Tibial artery (tissue), 4 donors: ENCODE measurements around the gene ABCF3.

Source experiments
- DNase-seq, 2 donors: peaks; one replicate each; pipeline ENCODE4 v3.0.0-alpha.2; 2019
- H3K27ac ChIP-seq, 2 donors: fragments of 200-600 bp; sonication (generic) in 1 of 2; 1 replicate in 1 of 2; 2 replicates in 1 of 2; pipeline ENCODE4 v1.5.1; 2018 to 2019; ENCODE audit warnings: mild to moderate bottlenecking in 1 of 2
- H3K27me3 ChIP-seq, 2 donors: fragments of 200-600 bp; sonication (generic) in 1 of 2; one replicate each; pipeline versions ENCODE4 v1.5.1 to v1.6.0; 2016 to 2019
- H3K36me3 ChIP-seq, 3 donors: fragments of 200-600 bp; sonication (generic) in 2 of 3; one replicate each; pipeline ENCODE4 v1.5.1; 2016 to 2019; ENCODE audit warnings: mild to moderate bottlenecking in 2 of 3
- H3K4me1 ChIP-seq, 4 donors: fragments of 200-600 bp; sonication (generic) in 2 of 4; 1 replicate in 3 of 4; 2 replicates in 1 of 4; pipeline ENCODE4 v1.5.1; 2016 to 2019
- H3K4me3 ChIP-seq, 2 donors: fragments of 200-600 bp; sonication (generic) in 1 of 2; 1 replicate in 1 of 2; 2 replicates in 1 of 2; pipeline ENCODE4 v1.5.1; 2018 to 2019; ENCODE audit warnings: mild to moderate bottlenecking in 2 of 2
- H3K9me3 ChIP-seq, 3 donors: fragments of 200-600 bp; sonication (generic) in 1 of 3; one replicate each; pipeline ENCODE4 v1.5.1; 2016 to 2019
- intact Hi-C: fragments of 100-400 bp; cut with DNase I; formaldehyde crosslinking; loops from one replicate; pipeline ENCODE4 v1.15.0; 2023; ENCODE audit warnings: low total_unique reads
- TF ChIP-seq, protein P1 (sequence below), 2 experiments: fragments of 200-600 bp in 1 of 2; fragments of 450-650 bp in 1 of 2; IDR thresholded peaks; one replicate each; pipeline ENCODE4 v1.5.1; 2017 to 2019; ENCODE audit warnings: antibody characterized with exemption in 2 of 2, mild to moderate bottlenecking in 1 of 2, moderate library complexity in 1 of 2

ABCF3 gene

GRCh38 chr3:184234671-184235380 lies 48.8 kb downstream of the ABCF3 start:
- Histone ChIP-seq H3K9me3 (no peaks in the 10 kb centered on the region), H3K27ac (no peak overlapping the region), H3K4me1 (peaks cover 0 to 13% (median 11%) of the 10 kb centered on the region in 4 donors), H3K36me3 (no peaks in the 10 kb centered on the region), H3K27me3 (peaks cover 3 to 62% of the 10 kb centered on the region in 2 donors), H3K4me3 (no peak overlapping the region)
- TF ChIP-seq, protein P1, sequence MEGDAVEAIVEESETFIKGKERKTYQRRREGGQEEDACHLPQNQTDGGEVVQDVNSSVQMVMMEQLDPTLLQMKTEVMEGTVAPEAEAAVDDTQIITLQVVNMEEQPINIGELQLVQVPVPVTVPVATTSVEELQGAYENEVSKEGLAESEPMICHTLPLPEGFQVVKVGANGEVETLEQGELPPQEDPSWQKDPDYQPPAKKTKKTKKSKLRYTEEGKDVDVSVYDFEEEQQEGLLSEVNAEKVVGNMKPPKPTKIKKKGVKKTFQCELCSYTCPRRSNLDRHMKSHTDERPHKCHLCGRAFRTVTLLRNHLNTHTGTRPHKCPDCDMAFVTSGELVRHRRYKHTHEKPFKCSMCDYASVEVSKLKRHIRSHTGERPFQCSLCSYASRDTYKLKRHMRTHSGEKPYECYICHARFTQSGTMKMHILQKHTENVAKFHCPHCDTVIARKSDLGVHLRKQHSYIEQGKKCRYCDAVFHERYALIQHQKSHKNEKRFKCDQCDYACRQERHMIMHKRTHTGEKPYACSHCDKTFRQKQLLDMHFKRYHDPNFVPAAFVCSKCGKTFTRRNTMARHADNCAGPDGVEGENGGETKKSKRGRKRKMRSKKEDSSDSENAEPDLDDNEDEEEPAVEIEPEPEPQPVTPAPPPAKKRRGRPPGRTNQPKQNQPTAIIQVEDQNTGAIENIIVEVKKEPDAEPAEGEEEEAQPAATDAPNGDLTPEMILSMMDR (IDR thresholded peaks at IDR 0.05), result no peak
- no peak for DNase-seq
- intact Hi-C loops, result no loop called here

DNA sequence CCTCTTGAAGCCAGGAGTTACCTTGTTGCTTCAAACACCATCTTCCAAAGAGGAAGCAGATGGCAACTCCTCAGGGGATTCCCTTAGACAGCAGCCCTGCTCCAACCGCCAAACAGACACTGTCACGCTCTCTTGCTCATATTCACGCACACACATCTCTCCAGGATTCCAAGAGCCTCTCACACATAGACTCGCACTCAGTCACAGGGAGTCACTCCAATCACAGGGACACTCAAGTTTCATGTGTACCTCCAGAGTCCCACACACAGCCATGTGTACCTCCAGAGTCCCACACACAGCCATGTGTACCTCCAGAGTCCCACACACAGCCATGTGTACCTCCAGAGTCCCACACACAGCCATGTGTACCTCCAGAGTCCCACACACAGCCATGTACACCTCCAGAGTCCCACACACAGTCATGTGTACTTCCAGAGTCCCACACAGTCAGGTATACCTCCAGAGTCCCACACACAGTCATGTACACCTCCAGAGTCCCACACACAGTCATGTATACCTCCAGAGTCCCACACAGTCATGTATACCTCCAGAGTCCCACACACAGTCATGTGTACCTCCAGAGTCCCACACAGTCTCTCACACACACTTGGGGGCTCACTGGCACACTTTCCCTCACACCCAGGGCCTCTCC lies 49.5 kb downstream of the ABCF3 start:
- H3K27me3 ChIP-seq, result peaks cover 0 to 55% of the 10 kb centered on the region in 2 donors
- intact Hi-C loops, result no loop called here
- no peak overlapping the region for H3K27ac ChIP-seq
- H3K4me3 ChIP-seq, result no peak overlapping the region
- no peaks in the 10 kb centered on the region for H3K9me3 ChIP-seq
- no peak for DNase-seq
- H3K4me1 ChIP-seq, result peaks cover 0 to 6% (median 5%) of the 10 kb centered on the region in 4 donors
- no peaks in the 10 kb centered on the region for H3K36me3 ChIP-seq
- TF ChIP-seq, protein P1 (IDR thresholded peaks at IDR 0.05), result no peak

- Histone ChIP-seq H3K36me3 (no peaks in the 10 kb centered on the region), H3K27me3 (peaks cover 0 to 51% of the 10 kb centered on the region in 2 donors), H3K4me3 (no peak overlapping the region), H3K27ac (no peak overlapping the region), H3K9me3 (no peaks in the 10 kb centered on the region), H3K4me1 (peaks cover 0 to 1% (median 0%) of the 10 kb centered on the region in 4 donors)
- intact Hi-C loops, result no loop called here
- no peak for DNase-seq
- TF ChIP-seq, protein P1 (IDR thresholded peaks at IDR 0.05), result no peak
Observed at GRCh38 chr3:184236033-184236410, 50.0 kb downstream of the ABCF3 start.

DNA sequence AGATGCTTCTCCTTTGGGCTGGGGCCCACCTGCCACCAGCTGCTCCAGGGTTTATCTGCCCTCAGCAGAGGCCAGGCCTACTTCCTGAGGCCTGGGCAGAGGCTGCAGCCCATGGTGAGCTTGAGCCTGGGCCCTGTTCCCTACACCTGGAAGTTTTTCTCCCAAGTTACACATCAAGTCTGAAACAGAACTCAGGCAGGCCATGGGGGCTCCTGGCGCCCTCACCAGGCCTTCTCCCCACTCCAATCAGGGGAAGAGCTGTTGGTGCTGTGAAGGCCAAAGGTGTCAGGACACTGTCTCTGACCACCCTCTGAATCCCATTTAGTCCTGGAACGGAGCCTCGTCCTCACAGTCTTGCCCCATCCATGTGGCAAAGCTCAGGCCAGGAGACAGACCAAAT lies 50.6 kb downstream of the ABCF3 start:
- DNase-seq, result no peak
- Histone ChIP-seq H3K27me3 (peaks cover 0 to 50% of the 10 kb centered on the region in 2 donors), H3K4me3 (no peak overlapping the region), H3K4me1 (peaks cover 0 to 6% (median 3%) of the 10 kb centered on the region in 4 donors), H3K9me3 (no peaks in the 10 kb centered on the region), H3K36me3 (peaks cover 0 to 3% (median 0%) of the 10 kb centered on the region in 3 donors), H3K27ac (no peak overlapping the region)
- intact Hi-C loops, result no loop called here
- TF ChIP-seq, protein P1 (IDR thresholded peaks at IDR 0.05), result no peak

- no peak for DNase-seq
- Histone ChIP-seq H3K4me1 (peaks cover 0 to 8% (median 4%) of the 10 kb centered on the region in 4 donors), H3K36me3 (peaks cover 0 to 9% (median 2%) of the 10 kb centered on the region in 3 donors), H3K27me3 (peaks cover 0 to 48% of the 10 kb centered on the region in 2 donors), H3K9me3 (no peaks in the 10 kb centered on the region), H3K4me3 (no peak overlapping the region), H3K27ac (no peak overlapping the region)
- TF ChIP-seq, protein P1 (IDR thresholded peaks at IDR 0.05), result no peak
- intact Hi-C loops, result no loop called here
Observed at GRCh38 chr3:184237211-184237610, 51.2 kb downstream of the ABCF3 start.
